ENCODE measurements around the gene PYDC1. TPM values are rescaled to one million over a fixed set of nuclear protein-coding genes. Genes with fewer than 3 reads are reported as not detected.

The PYDC1 gene
- total RNA-seq, 2 donors from 2014 or later, result not detected

- DNase-seq (ENCODE audit: low spot score), result no peak
- Histone ChIP-seq H3K4me1 (no peaks in the 10 kb centered on the region), H3K9me3 (no peaks in the 10 kb centered on the region), H3K27ac (no peak overlapping the region), H3K4me3 (no peak overlapping the region), H3K27me3 (no peaks in the 10 kb centered on the region), H3K36me3 (no peaks in the 10 kb centered on the region)
- TF ChIP-seq, protein P1, sequence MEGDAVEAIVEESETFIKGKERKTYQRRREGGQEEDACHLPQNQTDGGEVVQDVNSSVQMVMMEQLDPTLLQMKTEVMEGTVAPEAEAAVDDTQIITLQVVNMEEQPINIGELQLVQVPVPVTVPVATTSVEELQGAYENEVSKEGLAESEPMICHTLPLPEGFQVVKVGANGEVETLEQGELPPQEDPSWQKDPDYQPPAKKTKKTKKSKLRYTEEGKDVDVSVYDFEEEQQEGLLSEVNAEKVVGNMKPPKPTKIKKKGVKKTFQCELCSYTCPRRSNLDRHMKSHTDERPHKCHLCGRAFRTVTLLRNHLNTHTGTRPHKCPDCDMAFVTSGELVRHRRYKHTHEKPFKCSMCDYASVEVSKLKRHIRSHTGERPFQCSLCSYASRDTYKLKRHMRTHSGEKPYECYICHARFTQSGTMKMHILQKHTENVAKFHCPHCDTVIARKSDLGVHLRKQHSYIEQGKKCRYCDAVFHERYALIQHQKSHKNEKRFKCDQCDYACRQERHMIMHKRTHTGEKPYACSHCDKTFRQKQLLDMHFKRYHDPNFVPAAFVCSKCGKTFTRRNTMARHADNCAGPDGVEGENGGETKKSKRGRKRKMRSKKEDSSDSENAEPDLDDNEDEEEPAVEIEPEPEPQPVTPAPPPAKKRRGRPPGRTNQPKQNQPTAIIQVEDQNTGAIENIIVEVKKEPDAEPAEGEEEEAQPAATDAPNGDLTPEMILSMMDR (IDR thresholded peaks at IDR 0.05), result no peak
Measured at GRCh38 chr16:31225193-31225592, 8.3 kb upstream of the PYDC1 start.

GRCh38 chr16:31224092-31224955 lies 7.4 kb upstream of the PYDC1 start:
- no peak overlapping the region for H3K27ac ChIP-seq
- H3K4me1 ChIP-seq, result no peaks in the 10 kb centered on the region
- no peaks in the 10 kb centered on the region for H3K9me3 ChIP-seq
- TF ChIP-seq, protein P1 (IDR thresholded peaks at IDR 0.05), result no peak
- no peak for DNase-seq (ENCODE audit: low spot score)
- no peak overlapping the region for H3K4me3 ChIP-seq
- no peaks in the 10 kb centered on the region for H3K27me3 ChIP-seq
- no peaks in the 10 kb centered on the region for H3K36me3 ChIP-seq

DNA sequence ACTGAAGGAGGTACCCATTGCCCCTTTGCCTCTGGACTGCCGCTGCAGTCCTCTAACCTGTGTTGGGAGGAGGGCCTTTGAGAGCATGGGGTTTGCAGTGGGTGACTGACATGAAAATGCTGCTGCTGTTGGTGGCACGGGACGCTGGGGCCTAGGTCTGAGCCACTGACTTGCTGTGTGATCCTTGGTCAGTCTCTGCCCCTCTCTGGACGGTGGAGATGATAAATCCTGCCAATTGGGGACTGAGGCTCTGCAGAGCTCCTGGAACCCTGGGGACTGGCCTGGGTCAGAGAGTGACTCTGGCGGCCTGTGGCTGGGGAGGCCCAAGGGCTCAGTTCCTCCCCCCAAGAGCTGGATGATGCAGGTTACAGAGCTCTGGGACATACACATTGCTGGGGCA lies 6.1 kb upstream of the PYDC1 start:
- Histone ChIP-seq H3K9me3 (no peaks in the 10 kb centered on the region), H3K4me3 (no peak overlapping the region), H3K27ac (no peak overlapping the region), H3K27me3 (no peaks in the 10 kb centered on the region), H3K36me3 (no peaks in the 10 kb centered on the region), H3K4me1 (no peaks in the 10 kb centered on the region)
- no peak for DNase-seq (ENCODE audit: low spot score)
- TF ChIP-seq, protein P1 (IDR thresholded peaks at IDR 0.05), result no peak

DNA sequence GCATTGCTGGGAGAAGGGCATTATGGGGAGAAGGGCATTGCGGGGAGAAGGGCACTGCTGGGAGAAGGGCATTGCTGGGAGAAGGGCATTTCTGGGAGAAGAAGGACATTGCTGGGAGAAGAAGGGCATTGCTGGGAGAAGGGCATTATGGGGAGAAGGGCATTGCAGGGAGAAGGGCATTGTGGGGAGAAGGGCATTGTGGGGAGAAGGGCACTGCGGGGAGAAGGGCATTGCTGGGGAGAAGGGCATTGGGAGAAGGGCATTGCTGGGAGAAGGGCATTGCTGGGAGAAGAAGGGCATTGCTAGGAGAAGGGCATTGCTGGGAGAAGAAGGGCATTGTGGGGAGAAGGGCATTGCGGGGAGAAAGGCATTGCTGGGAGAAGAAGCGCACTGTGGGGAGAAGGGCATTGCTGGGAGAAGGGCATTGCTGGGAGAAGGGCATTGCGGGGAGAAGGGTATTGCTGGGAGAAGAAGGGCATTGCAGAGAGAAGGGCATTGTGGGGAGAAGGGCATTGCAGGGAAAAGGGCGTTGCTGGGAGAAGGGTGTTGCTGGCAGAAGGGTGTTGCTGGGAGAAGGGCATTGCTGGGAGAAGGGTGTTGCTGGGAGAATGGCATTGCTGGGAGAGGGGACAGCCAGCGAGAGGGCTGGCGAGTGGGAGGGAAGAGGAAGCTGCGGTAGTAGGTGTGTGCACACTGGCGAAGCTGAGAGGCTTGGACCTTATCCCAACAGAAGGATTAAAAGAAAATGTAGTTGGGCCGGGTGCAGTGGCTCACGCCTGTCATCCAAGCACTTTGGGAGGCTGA lies 4.6 kb upstream of the PYDC1 start:
- TF ChIP-seq, protein P1 (IDR thresholded peaks at IDR 0.05), result no peak
- Histone ChIP-seq H3K36me3 (no peaks in the 10 kb centered on the region), H3K27ac (no peak overlapping the region), H3K4me1 (peaks cover 0 to 7% of the 10 kb centered on the region in 2 donors), H3K9me3 (no peaks in the 10 kb centered on the region), H3K4me3 (no peak overlapping the region), H3K27me3 (peaks cover 0 to 6% of the 10 kb centered on the region in 2 donors)
- DNase-seq (ENCODE audit: low spot score), result no peak

DNA sequence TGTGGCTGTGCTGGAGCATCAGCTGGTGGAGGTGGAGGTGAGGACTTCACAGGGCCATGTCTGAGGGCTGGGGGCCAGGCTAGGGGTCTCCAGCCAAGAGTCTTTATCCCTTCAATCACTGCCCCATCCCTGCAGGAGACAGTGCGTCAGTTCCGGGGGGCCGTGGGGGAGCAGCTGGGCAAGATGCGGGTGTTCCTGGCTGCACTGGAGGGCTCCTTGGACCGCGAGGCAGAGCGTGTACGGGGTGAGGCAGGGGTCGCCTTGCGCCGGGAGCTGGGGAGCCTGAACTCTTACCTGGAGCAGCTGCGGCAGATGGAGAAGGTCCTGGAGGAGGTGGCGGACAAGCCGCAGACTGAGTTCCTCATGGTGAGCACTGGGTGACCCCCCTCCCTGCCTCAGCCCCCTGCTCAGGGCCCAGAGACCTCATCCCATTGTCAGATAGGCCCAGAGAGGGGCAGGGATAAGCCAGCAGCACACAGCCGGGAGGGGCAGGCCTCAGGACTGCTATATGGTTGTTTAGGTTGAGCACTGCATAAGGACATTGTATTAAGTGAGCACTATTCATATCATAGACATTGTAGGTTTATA lies 2.3 kb upstream of the PYDC1 start:
- Histone ChIP-seq H3K4me1 (peaks cover 0 to 29% of the 10 kb centered on the region in 2 donors), H3K27me3 (peaks cover 0 to 12% of the 10 kb centered on the region in 2 donors), H3K4me3 (no peak overlapping the region), H3K27ac (no peak overlapping the region), H3K36me3 (no peaks in the 10 kb centered on the region), H3K9me3 (no peaks in the 10 kb centered on the region)
- no peak for DNase-seq (ENCODE audit: low spot score)
- TF ChIP-seq, protein P1 (IDR thresholded peaks at IDR 0.05), result no peak
